GM18868 (cell line): ENCODE results near the gene AGT.
"Not testable (repeated sequence)": the region's sequence is repeated elsewhere in the genome, so short reads cannot be mapped to it uniquely, and the experiment has no call there.

Source experiments
- ATAC-seq: cut with Tn5 transposase; IDR thresholded peaks from one replicate; pipeline ENCODE4 v1.9.1; 2021; ENCODE audit warnings: mild to moderate bottlenecking, moderate library complexity; ENCODE audit not compliant: unreplicated experiment

The AGT gene

GRCh38 chr1:230744382-230744781 is 30.5 kb upstream of the AGT start:
- no peak for ATAC-seq

GRCh38 chr1:230743899-230744298 is 30.0 kb upstream of the AGT start:
- ATAC-seq = no peak

- no peak for ATAC-seq
Observed at GRCh38 chr1:230739564-230740290, 25.8 kb upstream of the AGT start.

DNA sequence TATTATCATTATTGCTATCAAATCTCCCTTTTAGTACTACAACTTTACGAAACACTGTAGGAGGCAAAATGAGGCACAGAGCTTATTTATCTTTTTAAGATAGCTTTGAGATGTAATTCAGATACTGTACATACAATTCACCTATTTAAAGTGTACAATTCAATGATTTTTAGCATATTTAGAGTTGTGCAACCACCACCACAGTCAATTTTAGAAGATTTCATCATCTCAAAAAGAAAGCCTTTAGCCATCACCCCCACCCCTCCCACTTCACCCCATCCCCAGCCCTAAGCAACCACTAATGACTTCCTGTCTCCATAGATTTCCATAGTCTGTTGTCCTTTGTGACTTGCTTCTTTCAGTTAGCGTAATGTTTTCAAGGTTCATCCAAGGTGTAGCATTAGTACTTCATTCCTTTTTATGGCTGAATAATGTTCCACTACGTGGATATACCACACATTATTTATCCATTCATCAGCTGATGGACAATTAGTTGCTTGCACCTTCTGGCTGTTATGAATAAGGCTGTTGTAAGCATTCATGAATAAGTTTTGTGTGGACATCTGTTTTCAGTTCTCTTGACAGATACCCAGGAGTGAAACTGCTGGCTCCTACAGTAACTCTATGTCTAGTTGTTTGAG is 23.8 kb upstream of the AGT start:
- ATAC-seq = no peak

GRCh38 chr1:230735447-230735846 is 21.5 kb upstream of the AGT start:
- no peak for ATAC-seq

DNA sequence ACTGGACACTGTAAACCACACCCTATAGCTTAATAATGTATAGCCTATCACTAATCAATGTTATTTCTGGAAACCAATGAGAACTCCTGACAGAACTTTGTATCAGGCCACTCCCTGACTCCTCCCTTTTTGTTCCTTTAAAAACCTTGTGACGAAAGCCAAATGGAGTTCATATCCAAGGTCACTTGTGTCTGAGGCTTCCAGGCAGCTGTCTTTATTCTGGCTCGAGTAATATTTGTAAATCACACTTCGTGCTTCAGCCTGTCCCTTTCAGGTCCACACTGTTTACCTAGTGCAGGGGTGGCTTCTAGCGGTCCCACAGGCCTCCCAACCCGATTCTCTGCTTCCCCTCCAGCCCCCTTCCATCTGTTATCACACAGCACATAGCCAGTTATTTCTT is 17.1 kb upstream of the AGT start:
- ATAC-seq = no peak

DNA sequence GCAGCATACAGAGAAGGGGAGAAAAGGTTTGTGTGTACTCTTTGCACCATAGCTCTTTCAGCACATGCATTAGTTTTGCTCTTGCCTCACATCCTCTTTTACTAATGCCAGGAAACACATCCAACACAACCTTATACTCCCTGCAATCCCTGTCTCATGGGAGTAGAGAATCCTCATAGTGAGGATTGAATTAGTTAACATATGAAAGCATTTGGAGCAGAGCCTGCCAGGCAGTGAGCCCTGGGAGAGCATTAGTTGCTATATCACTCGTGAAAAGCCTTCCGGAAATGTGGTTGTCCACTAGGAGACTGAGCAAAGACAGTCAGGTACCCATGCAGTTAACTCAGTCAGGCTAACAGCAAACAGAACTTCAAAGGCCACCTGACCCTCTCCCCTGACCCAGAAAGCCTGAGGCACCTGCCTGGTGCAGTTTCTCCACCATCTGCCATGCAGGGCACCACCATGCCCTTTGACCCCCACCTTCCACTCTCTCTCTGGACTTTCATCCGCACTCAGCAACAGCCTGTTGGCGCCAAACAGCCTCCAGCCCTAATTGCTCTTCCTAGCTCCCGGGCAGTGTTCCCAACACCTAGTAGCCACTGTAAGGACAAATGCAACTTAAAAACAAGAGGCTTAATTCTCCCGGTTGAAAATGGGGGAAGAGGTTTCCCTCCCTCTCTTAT is 14.9 kb upstream of the AGT start:
- ATAC-seq = no peak

GRCh38 chr1:230725256-230726012 is 11.5 kb upstream of the AGT start:
- ATAC-seq = no peak

DNA sequence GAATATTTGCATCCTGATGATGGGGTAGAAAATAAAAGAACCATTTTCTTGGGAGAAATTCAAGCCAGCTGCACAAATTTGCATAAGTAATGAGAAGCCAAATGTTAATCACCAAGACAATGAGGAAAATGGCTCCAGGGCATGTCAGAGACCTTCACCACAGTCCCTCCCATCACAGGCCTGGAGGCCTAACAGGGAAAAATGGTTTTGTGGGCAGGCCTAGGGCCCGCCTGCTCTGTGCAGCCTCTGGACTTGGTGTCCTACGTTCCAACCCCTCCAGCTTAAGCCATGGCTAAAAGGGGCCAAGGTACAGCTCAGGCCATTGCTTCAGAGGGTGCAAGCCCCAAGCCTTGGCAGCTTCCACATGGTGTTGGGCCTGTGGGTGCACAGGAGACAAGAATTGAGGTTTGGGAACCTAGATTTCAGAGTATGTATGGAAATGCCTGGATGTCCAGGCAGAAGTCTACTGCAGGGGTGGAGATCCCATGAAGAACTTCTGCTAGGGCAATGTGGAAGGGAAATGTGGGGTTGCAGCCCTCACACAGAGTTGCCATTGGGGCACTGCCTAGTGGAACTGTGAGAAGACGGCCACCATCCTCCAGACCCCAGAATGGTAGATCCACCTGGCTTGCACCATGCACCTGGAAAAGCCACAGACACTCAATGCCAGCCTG is 8.1 kb upstream of the AGT start:
- not testable (repeated sequence) for ATAC-seq

DNA sequence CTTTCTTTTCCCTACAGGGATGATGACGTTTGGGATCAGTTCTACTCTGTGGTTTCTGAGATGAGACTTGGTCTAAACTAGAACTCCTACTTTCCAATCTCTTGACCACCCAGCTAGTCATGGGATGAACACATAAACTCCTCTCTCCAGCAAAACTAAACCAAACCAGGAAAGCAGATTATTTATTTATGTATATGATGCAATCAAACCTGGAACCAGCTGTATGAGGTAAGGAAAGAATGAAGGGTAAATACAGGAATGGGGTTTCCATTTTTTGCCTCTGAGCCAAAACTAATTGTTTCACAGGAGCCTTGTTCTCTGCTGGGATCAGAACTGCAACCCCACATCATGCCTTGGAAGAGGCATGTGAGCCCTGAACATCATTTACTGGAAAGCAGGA is 3.3 kb upstream of the AGT start:
- ATAC-seq = no peak

GRCh38 chr1:230716453-230716852 is 2.5 kb upstream of the AGT start:
- not testable (repeated sequence) for ATAC-seq

GRCh38 chr1:230715510-230715909 is 1.6 kb upstream of the AGT start:
- ATAC-seq = no peak

GRCh38 chr1:230713547-230713914 is 391 bp downstream of the AGT start:
- no peak for ATAC-seq

DNA sequence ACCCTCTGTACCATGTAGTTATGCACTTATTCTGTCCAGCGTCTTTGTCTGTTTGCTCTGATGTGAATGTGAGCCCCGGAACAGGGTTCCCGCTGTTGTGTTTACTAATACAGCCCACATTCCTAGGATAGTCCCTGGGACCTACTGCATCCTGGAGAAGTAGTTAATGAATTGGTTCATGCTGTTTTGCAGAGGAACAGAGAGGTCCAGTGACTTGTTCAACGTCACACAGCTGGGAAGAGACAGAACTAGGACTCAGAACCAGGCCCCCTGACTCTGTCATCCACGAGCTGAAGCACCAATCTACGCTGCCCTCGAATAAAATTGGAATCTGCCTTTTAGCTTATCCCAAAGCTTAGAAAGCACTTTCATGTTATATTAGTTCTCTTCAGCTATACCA is 784 bp downstream of the AGT start:
- ATAC-seq = no peak

- no peak for ATAC-seq
Observed at GRCh38 chr1:230712470-230712942, 1.4 kb downstream of the AGT start.

DNA sequence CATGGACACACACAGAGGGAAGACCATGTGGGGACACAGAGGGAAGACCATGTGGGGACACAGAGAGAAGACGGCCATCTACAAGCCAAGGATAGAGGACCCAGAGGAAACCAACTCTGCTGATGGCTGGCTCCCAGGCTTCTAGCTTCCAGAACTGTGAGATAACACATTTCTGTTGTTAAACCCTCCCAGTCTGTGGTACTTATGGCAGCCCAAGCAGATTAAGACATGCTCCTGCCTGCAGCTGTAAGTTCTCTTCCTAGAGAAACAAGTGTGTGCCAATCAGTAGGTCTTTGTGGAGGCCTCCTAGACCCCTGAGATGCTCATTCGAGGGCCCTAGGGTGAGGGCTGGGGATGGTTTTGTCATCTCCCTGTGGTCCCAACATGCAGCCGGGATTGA is 2.7 kb downstream of the AGT start:
- no peak for ATAC-seq

DNA sequence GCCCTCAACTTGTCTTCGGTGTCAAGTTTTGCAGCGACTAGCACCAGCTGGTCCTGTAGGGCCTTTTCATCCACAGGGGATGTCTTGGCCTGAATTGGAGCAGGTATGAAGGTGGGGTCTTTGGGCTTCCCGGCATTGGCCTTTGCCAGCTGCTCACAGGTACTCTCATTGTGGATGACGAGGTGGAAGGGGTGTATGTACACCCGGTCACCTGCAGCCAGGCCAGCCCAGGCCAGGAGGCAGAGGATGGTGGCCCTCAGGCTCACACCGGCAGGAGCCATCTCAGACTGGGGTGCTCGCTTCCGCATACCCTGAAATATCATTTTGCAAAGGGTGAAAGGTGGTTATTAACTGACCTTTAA is 3.4 kb downstream of the AGT start:
- ATAC-seq = no peak

GRCh38 chr1:230709619-230710542 is 4.0 kb downstream of the AGT start:
- ATAC-seq = no peak

DNA sequence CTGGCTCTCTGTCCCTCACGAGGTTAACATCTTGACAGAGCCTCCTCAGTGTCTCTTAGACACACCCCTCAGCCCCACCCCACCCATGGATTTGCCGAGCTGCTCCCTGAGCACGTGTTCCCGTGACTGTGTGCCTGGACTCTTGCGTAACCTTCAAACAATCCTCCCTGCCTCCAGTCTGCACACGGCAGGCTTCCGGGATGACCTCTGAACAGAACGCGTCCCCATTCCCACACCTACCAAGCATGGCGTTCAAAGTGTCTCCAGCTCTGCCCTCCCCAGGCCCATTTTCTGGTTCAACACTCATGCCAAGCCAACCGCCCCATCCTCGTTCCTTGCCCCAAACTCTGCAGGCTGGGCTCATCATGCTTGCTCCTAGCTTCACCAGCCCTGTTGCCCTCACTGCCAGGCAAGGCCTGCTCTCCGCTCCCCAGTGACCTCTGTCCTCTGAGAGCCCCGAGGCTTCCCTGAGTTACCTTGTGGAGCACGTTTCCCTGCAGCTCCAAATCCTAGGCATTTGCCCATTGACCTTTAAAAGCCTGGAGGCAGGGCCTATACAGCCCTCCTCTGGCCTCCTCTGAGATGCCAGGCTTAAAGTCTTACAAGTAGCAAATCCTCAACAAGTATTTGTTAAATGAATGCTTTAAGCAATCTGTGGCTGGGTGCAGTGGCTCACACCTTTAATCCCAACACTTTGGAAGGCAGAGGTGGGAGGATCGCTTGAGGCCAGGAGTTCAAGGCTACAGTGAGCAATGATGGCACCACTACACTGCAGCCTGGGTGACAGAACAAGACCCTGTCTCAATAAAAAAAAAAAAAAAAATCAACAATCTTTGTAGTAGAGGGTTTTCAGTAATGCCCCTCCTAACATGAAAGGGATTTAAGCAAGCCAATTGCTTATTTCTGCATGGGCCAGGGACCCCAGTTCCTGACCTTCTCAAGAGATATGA is 5.0 kb downstream of the AGT start:
- no peak for ATAC-seq
